Caco-2 (cell line): ENCODE measurements around the gene PSTPIP1. TPM values are rescaled to one million over a fixed set of nuclear protein-coding genes. Genes with fewer than 3 reads are reported as not detected.
A peak's percentile ranks its signal among the peaks of the same experiment; 100 is the strongest.

Experiments
- BruUV-seq: library from RNA; stranded (reverse); fragments of 400-500 nt; replicated peaks from 2 replicates; lab custom pipeline; 2021; lab: Mats Ljungman, UMichigan
- CTCF ChIA-PET: fragments of 300-600 bp; sonication (Branson Sonifier 250); formaldehyde crosslinking; loops from one replicate; lab custom pipeline; 2022; ENCODE audit warnings: antibody characterized with exemption; lab: Charles Lee
- POLR2A ChIA-PET: fragments of 300-600 bp; sonication (Branson Sonifier 250); formaldehyde crosslinking; loops from one replicate; lab custom pipeline; 2022; ENCODE audit warnings: antibody characterized with exemption; lab: Charles Lee
- DNase-seq, 2 experiments: peaks; one replicate each; pipeline versions ENCODE4 v3.0.0 to v3.0.0-alpha.2; 2020 to 2022
- H3K27me3 ChIP-seq: replicated peaks from 2 replicates; pipeline ENCODE4 v1.6.0; 2011; ENCODE audit warnings: low read length; ENCODE audit not compliant: control insufficient read depth, insufficient read depth
- H3K36me3 ChIP-seq: 2 replicates; pipeline ENCODE4 v1.5.1; 2011; ENCODE audit warnings: low read length; ENCODE audit not compliant: control insufficient read depth, insufficient read depth
- H3K4me1 ChIP-seq: fragments of 250-450 bp; sonication (Bioruptor Pico); 2 replicates; pipeline ENCODE4 v1.5.1; 2020; ENCODE audit warnings: mild to moderate bottlenecking
- H3K4me3 ChIP-seq: 2 replicates; pipeline ENCODE4 v1.5.1; 2011; ENCODE audit warnings: low read depth, mild to moderate bottlenecking, control low read depth, low read length
- H3K9me3 ChIP-seq: fragments of 250-450 bp; sonication (Bioruptor Pico); 2 replicates; pipeline ENCODE4 v1.5.1; 2020; ENCODE audit warnings: mild to moderate bottlenecking, moderate library complexity
- H3K27ac Mint-ChIP-seq: one replicate; pipeline ENCODE4 v1.8.0; 2022; ENCODE audit warnings: mixed read lengths; ENCODE audit not compliant: unreplicated experiment
- H3K27me3 Mint-ChIP-seq: one replicate; pipeline ENCODE4 v1.8.0; 2022; ENCODE audit warnings: mixed read lengths; ENCODE audit not compliant: insufficient read depth, unreplicated experiment
- H3K36me3 Mint-ChIP-seq: one replicate; pipeline ENCODE4 v1.8.0; 2022; ENCODE audit warnings: mild to moderate bottlenecking, mixed read lengths; ENCODE audit not compliant: insufficient read depth, unreplicated experiment
- H3K4me1 Mint-ChIP-seq: one replicate; pipeline ENCODE4 v1.8.0; 2022; ENCODE audit warnings: low read depth, mixed read lengths; ENCODE audit not compliant: unreplicated experiment
- H3K4me3 Mint-ChIP-seq: one replicate; pipeline ENCODE4 v1.8.0; 2022; ENCODE audit warnings: mild to moderate bottlenecking, moderate library complexity, mixed read lengths; ENCODE audit not compliant: unreplicated experiment
- H3K9me3 Mint-ChIP-seq: one replicate; pipeline ENCODE4 v1.8.0; 2022; ENCODE audit warnings: mixed read lengths; ENCODE audit not compliant: unreplicated experiment
- intact Hi-C: fragments of 100-400 bp; cut with micrococcal nuclease; formaldehyde crosslinking; loops from one replicate; pipeline ENCODE4 v1.10.0; 2022; ENCODE audit not compliant: unreplicated experiment
- total RNA-seq: library from RNA; stranded (reverse); gene quantifications from 2 replicates; pipeline ENCODE4 v1.2.3, GENCODE V29; 2022
- TF ChIP-seq, protein P1 (sequence below), 2 experiments: fragments of 200-600 bp in 1 of 2; IDR thresholded peaks; 1 replicate in 1 of 2; 2 replicates in 1 of 2; pipeline versions ENCODE4 v1.5.1 to v1.8.0; 2011 to 2022; ENCODE audit warnings: antibody characterized with exemption in 1 of 2, control low read depth in 1 of 2, inconsistent platforms in 1 of 2, low read depth in 1 of 2, low read length in 1 of 2, mild to moderate bottlenecking in 1 of 2, moderate library complexity in 1 of 2; ENCODE audit not compliant: insufficient read depth in 1 of 2, severe bottlenecking in 1 of 2, unreplicated experiment in 1 of 2

PSTPIP1 gene
- total RNA-seq, 1 experiment from 2014 or later = not detected

DNA sequence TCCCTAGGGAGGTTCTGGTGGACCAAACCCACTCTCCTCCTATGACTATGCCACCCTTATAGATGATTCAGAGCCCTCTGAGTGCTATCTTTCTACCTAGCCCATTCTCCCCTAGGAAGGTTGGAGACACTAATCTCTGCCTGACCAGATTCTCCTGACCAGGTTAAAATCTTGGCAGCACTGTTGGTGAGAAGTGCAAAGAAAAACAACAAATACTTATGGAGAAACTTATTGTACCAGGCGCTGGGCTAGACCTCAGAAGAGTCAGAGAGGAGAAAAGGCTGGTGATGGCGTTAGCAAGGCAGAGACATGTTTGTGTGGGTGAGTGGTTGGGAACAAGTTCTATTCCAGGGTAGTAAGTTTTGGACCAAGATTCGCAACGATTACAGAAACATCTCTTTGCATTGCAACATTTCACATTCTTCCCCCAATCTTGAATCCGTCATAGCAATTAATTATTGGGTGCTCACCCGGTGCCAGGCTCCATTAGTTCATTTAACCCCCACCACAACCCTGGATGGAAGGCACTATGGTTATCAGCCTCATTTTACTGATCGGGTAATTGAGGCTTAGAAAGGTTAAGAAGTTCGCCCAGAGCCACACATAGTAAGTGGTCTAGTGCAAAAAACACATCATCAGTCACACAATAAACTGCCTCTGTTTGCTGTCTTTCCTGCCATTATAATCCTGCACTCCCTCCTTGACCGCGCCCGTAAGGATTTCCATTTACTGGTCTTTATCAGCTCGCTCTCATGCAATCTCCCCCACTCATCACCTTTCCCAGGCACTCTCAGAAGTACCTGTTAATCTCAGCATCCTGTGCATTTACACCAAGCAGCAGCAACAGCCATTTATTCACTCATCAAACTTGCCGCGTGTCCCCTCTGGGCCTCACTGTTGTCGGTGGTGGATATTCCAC, 76.6 kb downstream of the PSTPIP1 start:
- peaks cover 13% of the 10 kb centered on the region for H3K36me3 Mint-ChIP-seq
- Histone ChIP-seq H3K4me1 (peaks cover 35% of the 10 kb centered on the region), H3K9me3 (no peaks in the 10 kb centered on the region), H3K27me3 (no peaks in the 10 kb centered on the region), H3K4me3 (no peak overlapping the region), H3K36me3 (no peaks in the 10 kb centered on the region; the same call in 1 of the 2 replicates)
- H3K4me3 Mint-ChIP-seq = peak overlapping the region; percentile 82
- BruUV-seq = no TSS peak
- H3K27me3 Mint-ChIP-seq = no peaks in the 10 kb centered on the region
- intact Hi-C loops = no loop called here
- no peak for DNase-seq
- TF ChIP-seq, protein P1, sequence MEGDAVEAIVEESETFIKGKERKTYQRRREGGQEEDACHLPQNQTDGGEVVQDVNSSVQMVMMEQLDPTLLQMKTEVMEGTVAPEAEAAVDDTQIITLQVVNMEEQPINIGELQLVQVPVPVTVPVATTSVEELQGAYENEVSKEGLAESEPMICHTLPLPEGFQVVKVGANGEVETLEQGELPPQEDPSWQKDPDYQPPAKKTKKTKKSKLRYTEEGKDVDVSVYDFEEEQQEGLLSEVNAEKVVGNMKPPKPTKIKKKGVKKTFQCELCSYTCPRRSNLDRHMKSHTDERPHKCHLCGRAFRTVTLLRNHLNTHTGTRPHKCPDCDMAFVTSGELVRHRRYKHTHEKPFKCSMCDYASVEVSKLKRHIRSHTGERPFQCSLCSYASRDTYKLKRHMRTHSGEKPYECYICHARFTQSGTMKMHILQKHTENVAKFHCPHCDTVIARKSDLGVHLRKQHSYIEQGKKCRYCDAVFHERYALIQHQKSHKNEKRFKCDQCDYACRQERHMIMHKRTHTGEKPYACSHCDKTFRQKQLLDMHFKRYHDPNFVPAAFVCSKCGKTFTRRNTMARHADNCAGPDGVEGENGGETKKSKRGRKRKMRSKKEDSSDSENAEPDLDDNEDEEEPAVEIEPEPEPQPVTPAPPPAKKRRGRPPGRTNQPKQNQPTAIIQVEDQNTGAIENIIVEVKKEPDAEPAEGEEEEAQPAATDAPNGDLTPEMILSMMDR (IDR thresholded peaks at IDR 0.05; ENCODE audit: insufficient read depth in 1 of 2, low read depth in 1 of 2, low read length in 1 of 2, severe bottlenecking in 1 of 2, unreplicated experiment in 1 of 2) = no peak
- H3K27ac Mint-ChIP-seq = no peak overlapping the region
- POLR2A ChIA-PET = interaction anchor here (0.5 to 1.0 kb wide), 4 partner anchors 31 to 727 kb away, joined by 3 to 4 read pairs (median 3); no protein-coding TSS in a partner anchor
- peaks cover 37% of the 10 kb centered on the region for H3K4me1 Mint-ChIP-seq
- H3K9me3 Mint-ChIP-seq = no peaks in the 10 kb centered on the region
- CTCF ChIA-PET = interaction anchor here (0.8 kb wide), 1 partner anchor 14 kb away, joined by 4 read pairs; no protein-coding TSS in a partner anchor

DNA sequence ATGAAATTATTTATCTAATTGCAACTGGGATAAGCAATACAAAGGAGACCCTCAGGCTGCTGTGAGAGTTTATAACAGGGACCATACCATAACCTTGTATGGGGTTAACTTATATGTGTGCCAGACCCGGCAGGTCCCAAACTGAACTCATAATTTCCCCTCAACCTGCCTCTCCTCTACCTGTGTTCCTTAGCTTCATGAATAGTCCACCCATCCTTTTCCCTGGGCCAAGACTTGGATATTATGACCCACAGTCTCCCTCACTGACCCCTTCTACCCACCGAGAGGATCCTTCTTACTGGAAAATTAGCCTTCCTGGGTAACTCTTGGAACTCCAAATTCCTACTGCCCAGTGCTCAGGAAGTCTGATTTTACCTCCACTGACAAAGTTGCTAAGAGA, 79.4 kb downstream of the PSTPIP1 start:
- Mint-ChIP-seq H3K27ac (no peak overlapping the region), H3K36me3 (no peaks in the 10 kb centered on the region), H3K4me1 (peaks cover 18% of the 10 kb centered on the region), H3K9me3 (no peaks in the 10 kb centered on the region), H3K4me3 (no peak overlapping the region), H3K27me3 (no peaks in the 10 kb centered on the region)
- Histone ChIP-seq H3K27me3 (no peaks in the 10 kb centered on the region), H3K4me1 (peaks cover 9% of the 10 kb centered on the region), H3K36me3 (no peaks in the 10 kb centered on the region), H3K9me3 (no peaks in the 10 kb centered on the region), H3K4me3 (no peak overlapping the region)
- ChIA-PET POLR2A (no interaction called here), CTCF (no interaction called here)
- intact Hi-C loops = no loop called here
- no TSS peak for BruUV-seq
- TF ChIP-seq, protein P1 (IDR thresholded peaks at IDR 0.05; ENCODE audit: insufficient read depth in 1 of 2, low read depth in 1 of 2, low read length in 1 of 2, severe bottlenecking in 1 of 2, unreplicated experiment in 1 of 2) = no peak
- no peak for DNase-seq

DNA sequence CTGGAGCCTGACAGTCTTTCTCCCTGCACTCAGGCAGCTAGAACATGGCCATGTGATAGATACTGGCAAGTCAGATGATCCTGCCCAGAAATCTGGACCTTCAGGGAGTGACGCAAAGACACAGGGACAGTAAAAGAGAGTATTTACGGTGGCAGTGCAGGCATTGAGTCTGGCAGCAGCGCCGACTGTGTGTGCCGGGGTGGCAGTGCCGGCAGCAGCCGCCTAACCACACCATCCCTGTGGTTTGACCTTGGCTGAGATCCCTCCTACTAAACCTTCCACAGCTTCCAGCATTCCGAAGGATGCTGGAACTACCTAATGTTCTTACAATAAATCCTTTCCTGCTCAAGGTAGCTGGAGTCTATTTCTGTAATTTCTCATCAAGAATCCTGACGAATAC, 80.6 kb downstream of the PSTPIP1 start:
- H3K4me1 ChIP-seq = peaks cover 6% of the 10 kb centered on the region; the same call in 1 of the 2 replicates
- Mint-ChIP-seq H3K27ac (no peak overlapping the region), H3K4me3 (no peak overlapping the region), H3K36me3 (no peaks in the 10 kb centered on the region), H3K4me1 (peaks cover 13% of the 10 kb centered on the region), H3K9me3 (no peaks in the 10 kb centered on the region), H3K27me3 (no peaks in the 10 kb centered on the region)
- H3K36me3 ChIP-seq = no peaks in the 10 kb centered on the region
- TF ChIP-seq, protein P1 (IDR thresholded peaks at IDR 0.05; ENCODE audit: insufficient read depth in 1 of 2, low read depth in 1 of 2, low read length in 1 of 2, severe bottlenecking in 1 of 2, unreplicated experiment in 1 of 2) = no peak
- no peak for DNase-seq
- intact Hi-C loops = no loop called here
- CTCF ChIA-PET = no interaction called here
- BruUV-seq = no TSS peak
- no peaks in the 10 kb centered on the region for H3K9me3 ChIP-seq
- POLR2A ChIA-PET = no interaction called here
- no peak overlapping the region for H3K4me3 ChIP-seq
- H3K27me3 ChIP-seq = no peaks in the 10 kb centered on the region
